B cell (primary cell): ENCODE measurements around the gene RFX2. TPM values are rescaled to one million over a fixed set of nuclear protein-coding genes. Genes with fewer than 3 reads are reported as not detected.

ENCODE experiments used
- ATAC-seq: fragments of 200-7000 bp; cut with Tn5 transposase; one replicate; pipeline ENCODE4 v1.10.0; 2021; ENCODE audit warnings: low read depth, mild to moderate bottlenecking, moderate number of reproducible peaks, moderate library complexity
- CTCF ChIA-PET: fragments of 350-600 bp; sonication (Branson Sonifier 250); formaldehyde crosslinking; loops from one replicate; lab custom pipeline; 2021; ENCODE audit warnings: antibody characterized with exemption, inconsistent platforms; lab: Charles Lee
- POLR2A ChIA-PET: fragments of 350-600 bp; sonication (Branson Sonifier 250); formaldehyde crosslinking; loops from one replicate; lab custom pipeline; 2021; ENCODE audit warnings: antibody characterized with exemption; lab: Charles Lee
- DNase-seq: peaks from one replicate; pipeline ENCODE4 v3.0.0; 2013
- H2AFZ ChIP-seq: 2 replicates; pipeline ENCODE4 v1.6.1; 2012; ENCODE audit warnings: mild to moderate bottlenecking, low read depth, low read length; ENCODE audit not compliant: insufficient read depth, poor library complexity, severe bottlenecking
- H3K27ac ChIP-seq, 2 donors: 1 replicate in 1 of 2; 2 replicates in 1 of 2; pipeline ENCODE4 v1.5.1; 2012 to 2013; ENCODE audit warnings: low read length in 2 of 2, mild to moderate bottlenecking in 2 of 2, moderate library complexity in 1 of 2
- H3K27me3 ChIP-seq, 4 experiments: fragments of 200-600 bp in 1 of 4; sonication (generic) in 1 of 4; replicated peaks in 1 of 4; 1 replicate in 2 of 4; 2 replicates in 2 of 4; pipeline versions ENCODE4 v1.6.1 to v1.7.0; 2013 to 2016; ENCODE audit warnings: low read length in 3 of 4, mild to moderate bottlenecking in 2 of 4, mixed read lengths in 1 of 4, moderate library complexity in 1 of 4; ENCODE audit not compliant: insufficient read depth in 4 of 4, control insufficient read depth in 3 of 4; ENCODE audit errors: control extremely low read depth in 1 of 4
- H3K36me3 ChIP-seq, 2 experiments: replicated peaks in 1 of 2; 1 replicate in 1 of 2; 2 replicates in 1 of 2; pipeline versions ENCODE4 v1.6.1 to v1.7.1; 2013; ENCODE audit warnings: low read length in 1 of 2; ENCODE audit not compliant: insufficient read depth in 2 of 2, control insufficient read depth in 1 of 2; ENCODE audit errors: control extremely low read depth in 1 of 2, extremely low read depth in 1 of 2
- H3K4me1 ChIP-seq, 2 donors: fragments of 200-600 bp in 1 of 2; sonication (generic) in 1 of 2; 1 replicate in 1 of 2; 2 replicates in 1 of 2; pipeline versions ENCODE4 v1.5.1 to v1.6.1; 2013 to 2017; ENCODE audit warnings: low read length in 2 of 2; ENCODE audit not compliant: control insufficient read depth in 2 of 2, insufficient read depth in 2 of 2
- H3K4me2 ChIP-seq: replicated peaks from 2 replicates; pipeline ENCODE3; 2012; ENCODE audit warnings: mild to moderate bottlenecking, low read depth, low read length; ENCODE audit not compliant: poor library complexity, severe bottlenecking
- H3K4me3 ChIP-seq, 5 experiments: fragments of 200-600 bp in 1 of 5; sonication (generic) in 1 of 5; 1 replicate in 3 of 5; 2 replicates in 2 of 5; pipeline versions ENCODE4 v1.5.1 to v1.7.0; 2011 to 2016; ENCODE audit warnings: low read length in 4 of 5, mild to moderate bottlenecking in 4 of 5, low read depth in 2 of 5, control low read depth in 1 of 5, moderate library complexity in 1 of 5; ENCODE audit not compliant: insufficient read depth in 1 of 5; ENCODE audit errors: control extremely low read depth in 1 of 5, extremely low read depth in 1 of 5
- H3K79me2 ChIP-seq: fragments of 200-600 bp; sonication (generic); one replicate; pipeline ENCODE4 v1.6.0; 2016; ENCODE audit warnings: low read length; ENCODE audit not compliant: control insufficient read depth, insufficient read depth
- H3K9ac ChIP-seq: fragments of 200-600 bp; sonication (generic); 2 replicates; pipeline ENCODE4 v1.6.1; 2017; ENCODE audit warnings: mild to moderate bottlenecking, low read length, moderate library complexity
- H3K9me3 ChIP-seq, 3 donors: one replicate each; pipeline versions ENCODE4 v1.6.1 to v1.7.1; 2013; ENCODE audit warnings: low read length in 2 of 3; ENCODE audit not compliant: control insufficient read depth in 2 of 3, insufficient read depth in 1 of 3; ENCODE audit errors: control extremely low read depth in 1 of 3
- H4K20me1 ChIP-seq: 2 replicates; pipeline ENCODE4 v1.6.0; 2012; ENCODE audit warnings: mild to moderate bottlenecking, low read length; ENCODE audit not compliant: insufficient read depth, control insufficient read depth, poor library complexity, severe bottlenecking
- H3K27ac Mint-ChIP-seq: one replicate; pipeline ENCODE4 v1.8.0; 2021; ENCODE audit warnings: mixed read lengths
- H3K27me3 Mint-ChIP-seq: one replicate; pipeline ENCODE4 v1.8.0; 2021; ENCODE audit warnings: mixed read lengths
- H3K4me1 Mint-ChIP-seq: one replicate; pipeline ENCODE4 v1.8.0; 2021; ENCODE audit warnings: mixed read lengths
- H3K4me3 Mint-ChIP-seq: one replicate; pipeline ENCODE4 v1.8.0; 2021; ENCODE audit warnings: mixed read lengths
- H3K9me3 Mint-ChIP-seq: one replicate; pipeline ENCODE4 v1.8.0; 2022; ENCODE audit warnings: mixed read lengths; ENCODE audit not compliant: insufficient read depth
- CTCF ChIP-seq: fragments of 200-600 bp; IDR thresholded peaks from one replicate; pipeline ENCODE4 v1.8.0; 2022; ENCODE audit warnings: antibody characterized with exemption, mild to moderate bottlenecking
- EZH2 ChIP-seq: IDR thresholded peaks from 2 replicates; pipeline ENCODE4 v1.6.1; 2012; ENCODE audit warnings: borderline replicate concordance, low read depth, mild to moderate bottlenecking, moderate library complexity, low read length; ENCODE audit not compliant: insufficient read depth, poor library complexity, severe bottlenecking
- WGBS: methylation state at CpG from one replicate; pipeline ENCODE4 v1.1.5; 2013; ENCODE audit warnings: missing lambda C conversion rate; ENCODE audit not compliant: insufficient coverage; 5-methylcytosine and 5-hydroxymethylcytosine counted together
- intact Hi-C: fragments of 100-400 bp; cut with micrococcal nuclease; formaldehyde crosslinking; loops from one replicate; pipeline ENCODE4 v1.10.0; 2022
- polyA plus RNA-seq: library from polyadenylated mRNA; depleted of rRNA; stranded (reverse); fragments of >200 nt; gene quantifications from 2 replicates; pipeline ENCODE4 v1.2.3, GENCODE V29; 2012
- total RNA-seq, 2 donors: library from RNA; stranded (reverse); fragments of 120-200 nt in 1 of 2; gene quantifications; 1 replicate in 1 of 2; 2 replicates in 1 of 2; pipeline versions ENCODE4 v1.2.3 to v1.2.4, GENCODE V29; 2013 to 2022

Gene RFX2
- total and polyA plus RNA-seq, 2 donors (not counting 1 experiment from before 2014, with no cell fraction given) = 7.1 to 8.6 TPM

- peaks cover 4 to 12% (median 8%) of the 10 kb centered on the region in 3 donors for H3K9me3 ChIP-seq
- TF ChIP-seq EZH2 (no peak), CTCF (no peak)
- DNase-seq = no peak
- H3K4me2 ChIP-seq = no peak overlapping the region
- H4K20me1 ChIP-seq = no peaks in the 10 kb centered on the region
- intact Hi-C loops = no loop called here
- H3K27ac ChIP-seq = no peak overlapping the region
- H3K27me3 Mint-ChIP-seq = peaks cover 15% of the 10 kb centered on the region
- no peak overlapping the region for H3K4me3 Mint-ChIP-seq
- H2AFZ ChIP-seq = no peak overlapping the region
- H3K79me2 ChIP-seq = no peaks in the 10 kb centered on the region
- H3K9ac ChIP-seq = no peak overlapping the region
- H3K4me1 Mint-ChIP-seq = no peaks in the 10 kb centered on the region
- H3K9me3 Mint-ChIP-seq = peaks cover 6% of the 10 kb centered on the region
- whole genome bisulfite sequencing = 95% methylated on average over 4 of the region's 4 CpGs
- H3K27ac Mint-ChIP-seq = no peak overlapping the region
- POLR2A ChIA-PET = no interaction called here
- H3K27me3 ChIP-seq = peaks cover 0 to 6% (median 0%) of the 10 kb centered on the region in 4 experiments
- H3K4me3 ChIP-seq = no peak overlapping the region
- CTCF ChIA-PET = interaction anchor here (0.7 to 3.6 kb wide), 5 partner anchors 9 to 130 kb away, joined by 3 to 32 read pairs (median 4); no protein-coding TSS in a partner anchor
- no peak for ATAC-seq
- H3K36me3 ChIP-seq = no peaks in the 10 kb centered on the region
- H3K4me1 ChIP-seq = no peaks in the 10 kb centered on the region
Measured at GRCh38 chr19:6116749-6117430, 6.6 kb upstream of the RFX2 start.

GRCh38 chr19:6115992-6116391 is 5.7 kb upstream of the RFX2 start:
- peaks cover 2 to 4% of the 10 kb centered on the region in 2 donors for H3K4me1 ChIP-seq
- H3K27ac Mint-ChIP-seq = no peak overlapping the region
- intact Hi-C loops = no loop called here
- TF ChIP-seq CTCF = no peak
- no peak for TF ChIP-seq EZH2
- peaks cover 3% of the 10 kb centered on the region for H3K4me1 Mint-ChIP-seq
- no peak overlapping the region for H3K4me3 ChIP-seq
- no peaks in the 10 kb centered on the region for H3K79me2 ChIP-seq
- H3K9ac ChIP-seq = no peak overlapping the region
- no peak overlapping the region for H3K4me3 Mint-ChIP-seq
- H3K27me3 Mint-ChIP-seq = peaks cover 11% of the 10 kb centered on the region
- 13% methylated on average over 1 of the region's 1 CpG for WGBS
- peaks cover 0 to 6% (median 0%) of the 10 kb centered on the region in 4 experiments for H3K27me3 ChIP-seq
- no peak for ATAC-seq
- H2AFZ ChIP-seq = no peak overlapping the region
- POLR2A ChIA-PET = interaction anchor here (1.3 kb wide), 1 partner anchor 10 kb away, joined by 3 read pairs; no protein-coding TSS in a partner anchor
- H3K27ac ChIP-seq = no peak overlapping the region
- no peaks in the 10 kb centered on the region for H4K20me1 ChIP-seq
- DNase-seq = no peak
- no peak overlapping the region for H3K4me2 ChIP-seq
- CTCF ChIA-PET = interaction anchor here (1.2 to 3.6 kb wide), 2 partner anchors 10 to 67 kb away, joined by 4 to 32 read pairs; no protein-coding TSS in a partner anchor
- H3K9me3 Mint-ChIP-seq = peaks cover 6% of the 10 kb centered on the region
- H3K36me3 ChIP-seq = no peaks in the 10 kb centered on the region
- peaks cover 4 to 12% (median 8%) of the 10 kb centered on the region in 3 donors for H3K9me3 ChIP-seq
